Effector memory CD8-positive, alpha-beta T cell (primary cell): Measurements from ENCODE around the gene HDC.

Experiments
- ATAC-seq: fragments of 150-1000 bp; cut with Tn5 transposase; replicated peaks from 2 replicates; pipeline ENCODE4 v1.10.0; 2021; ENCODE audit warnings: mild to moderate bottlenecking, moderate library complexity
- DNase-seq, 3 experiments: peaks; one replicate each; pipeline ENCODE4 v3.0.0; 2021
- H3K27ac Mint-ChIP-seq, 2 donors: one replicate each; pipeline ENCODE4 v1.8.0; 2022; ENCODE audit warnings: mild to moderate bottlenecking in 2 of 2, mixed read lengths in 2 of 2, moderate library complexity in 2 of 2
- H3K27me3 Mint-ChIP-seq, 2 donors: one replicate each; pipeline ENCODE4 v1.8.0; 2022; ENCODE audit warnings: mixed read lengths in 2 of 2
- H3K36me3 Mint-ChIP-seq: one replicate; pipeline ENCODE4 v1.8.0; 2022; ENCODE audit warnings: mild to moderate bottlenecking, moderate library complexity, mixed read lengths; ENCODE audit not compliant: insufficient read depth
- H3K4me1 Mint-ChIP-seq, 2 donors: one replicate each; pipeline ENCODE4 v1.8.0; 2022; ENCODE audit warnings: low read depth in 2 of 2, mixed read lengths in 2 of 2
- H3K4me3 Mint-ChIP-seq, 2 donors: one replicate each; pipeline ENCODE4 v1.8.0; 2022; ENCODE audit warnings: mild to moderate bottlenecking in 2 of 2, mixed read lengths in 2 of 2, moderate library complexity in 2 of 2
- H3K9me3 Mint-ChIP-seq, 2 donors: one replicate each; pipeline ENCODE4 v1.8.0; 2022; ENCODE audit warnings: mixed read lengths in 2 of 2

The HDC gene

GRCh38 chr15:50229336-50229735 lies 36.2 kb downstream of the HDC start:
- DNase-seq (no peak), ATAC-seq (no peak)
- H3K4me1 Mint-ChIP-seq, result no peaks in the 10 kb centered on the region
- no peaks in the 10 kb centered on the region for H3K27me3 Mint-ChIP-seq
- no peak overlapping the region for H3K4me3 Mint-ChIP-seq
- no peaks in the 10 kb centered on the region for H3K9me3 Mint-ChIP-seq
- H3K36me3 Mint-ChIP-seq, result peaks cover 3% of the 10 kb centered on the region
- no peak overlapping the region for H3K27ac Mint-ChIP-seq

- no peak overlapping the region for H3K4me3 Mint-ChIP-seq
- H3K27ac Mint-ChIP-seq, result no peak overlapping the region
- ATAC-seq, result no peak
- no peaks in the 10 kb centered on the region for H3K9me3 Mint-ChIP-seq
- no peaks in the 10 kb centered on the region for H3K27me3 Mint-ChIP-seq
- no peaks in the 10 kb centered on the region for H3K36me3 Mint-ChIP-seq
- H3K4me1 Mint-ChIP-seq, result no peaks in the 10 kb centered on the region
- no peak for DNase-seq
These were observed 36.7 kb downstream of the HDC start for GRCh38 chr15:50228866-50229265.

- Mint-ChIP-seq H3K4me1 (no peaks in the 10 kb centered on the region), H3K27ac (no peak overlapping the region), H3K27me3 (no peaks in the 10 kb centered on the region), H3K4me3 (no peak overlapping the region), H3K9me3 (no peaks in the 10 kb centered on the region), H3K36me3 (no peaks in the 10 kb centered on the region)
- ATAC-seq, result no peak
- DNase-seq, result no peak
These were observed 38.5 kb downstream of the HDC start for GRCh38 chr15:50227076-50227475.

GRCh38 chr15:50225938-50226337 lies 39.6 kb downstream of the HDC start:
- H3K9me3 Mint-ChIP-seq, result no peaks in the 10 kb centered on the region
- no peaks in the 10 kb centered on the region for H3K4me1 Mint-ChIP-seq
- ATAC-seq (no peak), DNase-seq (no peak)
- H3K4me3 Mint-ChIP-seq, result no peak overlapping the region
- no peaks in the 10 kb centered on the region for H3K27me3 Mint-ChIP-seq
- no peaks in the 10 kb centered on the region for H3K36me3 Mint-ChIP-seq
- H3K27ac Mint-ChIP-seq, result no peak overlapping the region

GRCh38 chr15:50225057-50225456 lies 40.5 kb downstream of the HDC start:
- no peak for DNase-seq
- Mint-ChIP-seq H3K4me3 (no peak overlapping the region), H3K9me3 (no peaks in the 10 kb centered on the region), H3K27me3 (no peaks in the 10 kb centered on the region), H3K36me3 (no peaks in the 10 kb centered on the region), H3K4me1 (no peaks in the 10 kb centered on the region), H3K27ac (no peak overlapping the region)
- ATAC-seq, result no peak

- Mint-ChIP-seq H3K4me3 (no peak overlapping the region), H3K9me3 (no peaks in the 10 kb centered on the region), H3K36me3 (no peaks in the 10 kb centered on the region), H3K27me3 (no peaks in the 10 kb centered on the region), H3K27ac (no peak overlapping the region), H3K4me1 (no peaks in the 10 kb centered on the region)
- DNase-seq (no peak), ATAC-seq (no peak)
These were observed 40.9 kb downstream of the HDC start for GRCh38 chr15:50224606-50225005.

GRCh38 chr15:50222181-50222580 lies 43.3 kb downstream of the HDC start:
- Mint-ChIP-seq H3K4me3 (no peak overlapping the region), H3K36me3 (no peaks in the 10 kb centered on the region), H3K4me1 (no peaks in the 10 kb centered on the region), H3K27ac (no peak overlapping the region), H3K9me3 (no peaks in the 10 kb centered on the region), H3K27me3 (no peaks in the 10 kb centered on the region)
- no peak for ATAC-seq
- DNase-seq, result no peak

GRCh38 chr15:50219820-50220219 lies 45.7 kb downstream of the HDC start:
- Mint-ChIP-seq H3K36me3 (no peaks in the 10 kb centered on the region), H3K4me1 (no peaks in the 10 kb centered on the region), H3K9me3 (no peaks in the 10 kb centered on the region), H3K4me3 (no peak overlapping the region), H3K27ac (no peak overlapping the region), H3K27me3 (no peaks in the 10 kb centered on the region)
- ATAC-seq, result no peak
- DNase-seq, result no peak

GRCh38 chr15:50218691-50219090 lies 46.8 kb downstream of the HDC start:
- Mint-ChIP-seq H3K36me3 (no peaks in the 10 kb centered on the region), H3K27me3 (no peaks in the 10 kb centered on the region), H3K9me3 (no peaks in the 10 kb centered on the region), H3K4me1 (no peaks in the 10 kb centered on the region), H3K4me3 (no peak overlapping the region), H3K27ac (no peak overlapping the region)
- DNase-seq (no peak), ATAC-seq (no peak)

- Mint-ChIP-seq H3K4me1 (no peaks in the 10 kb centered on the region), H3K4me3 (no peak overlapping the region), H3K9me3 (no peaks in the 10 kb centered on the region), H3K36me3 (no peaks in the 10 kb centered on the region), H3K27me3 (no peaks in the 10 kb centered on the region), H3K27ac (no peak overlapping the region)
- ATAC-seq, result no peak
- no peak for DNase-seq
These were observed 47.2 kb downstream of the HDC start for GRCh38 chr15:50218291-50218690.

- H3K4me3 Mint-ChIP-seq, result no peak overlapping the region
- H3K36me3 Mint-ChIP-seq, result no peaks in the 10 kb centered on the region
- ATAC-seq (no peak), DNase-seq (no peak)
- H3K27me3 Mint-ChIP-seq, result no peaks in the 10 kb centered on the region
- no peaks in the 10 kb centered on the region for H3K9me3 Mint-ChIP-seq
- no peaks in the 10 kb centered on the region for H3K4me1 Mint-ChIP-seq
- no peak overlapping the region for H3K27ac Mint-ChIP-seq
These were observed 54.9 kb downstream of the HDC start for GRCh38 chr15:50210462-50211157.

- no peak overlapping the region for H3K27ac Mint-ChIP-seq
- H3K4me1 Mint-ChIP-seq, result no peaks in the 10 kb centered on the region
- H3K9me3 Mint-ChIP-seq, result no peaks in the 10 kb centered on the region
- DNase-seq (no peak), ATAC-seq (no peak)
- H3K27me3 Mint-ChIP-seq, result no peaks in the 10 kb centered on the region
- H3K36me3 Mint-ChIP-seq, result no peaks in the 10 kb centered on the region
- no peak overlapping the region for H3K4me3 Mint-ChIP-seq
These were observed 55.7 kb downstream of the HDC start for GRCh38 chr15:50209809-50210208.

- H3K4me3 Mint-ChIP-seq, result no peak overlapping the region
- H3K36me3 Mint-ChIP-seq, result no peaks in the 10 kb centered on the region
These were observed 59.5 kb downstream of the HDC start for GRCh38 chr15:50206020-50206419.

GRCh38 chr15:50202003-50202402 lies 63.5 kb downstream of the HDC start:
- Mint-ChIP-seq H3K4me3 (no peak overlapping the region), H3K9me3 (no peaks in the 10 kb centered on the region), H3K27me3 (no peaks in the 10 kb centered on the region), H3K36me3 (no peaks in the 10 kb centered on the region), H3K4me1 (no peaks in the 10 kb centered on the region), H3K27ac (no peak overlapping the region)
- DNase-seq (no peak), ATAC-seq (no peak)

More at GRCh38 chr15:50206020-50206419, 59.5 kb downstream of the HDC start:
- ATAC-seq (no peak), DNase-seq (no peak)
- no peaks in the 10 kb centered on the region for H3K9me3 Mint-ChIP-seq
- no peaks in the 10 kb centered on the region for H3K27me3 Mint-ChIP-seq
- no peaks in the 10 kb centered on the region for H3K4me1 Mint-ChIP-seq
- no peak overlapping the region for H3K27ac Mint-ChIP-seq
